ENCODE data around the gene RALGPS1. TPM values are rescaled to one million over a fixed set of nuclear protein-coding genes. Genes with fewer than 3 reads are reported as not detected.

RALGPS1 gene
- total RNA-seq, 4 donors from 2014 or later: 4.6 to 11.9 (median 10.0) TPM

DNA sequence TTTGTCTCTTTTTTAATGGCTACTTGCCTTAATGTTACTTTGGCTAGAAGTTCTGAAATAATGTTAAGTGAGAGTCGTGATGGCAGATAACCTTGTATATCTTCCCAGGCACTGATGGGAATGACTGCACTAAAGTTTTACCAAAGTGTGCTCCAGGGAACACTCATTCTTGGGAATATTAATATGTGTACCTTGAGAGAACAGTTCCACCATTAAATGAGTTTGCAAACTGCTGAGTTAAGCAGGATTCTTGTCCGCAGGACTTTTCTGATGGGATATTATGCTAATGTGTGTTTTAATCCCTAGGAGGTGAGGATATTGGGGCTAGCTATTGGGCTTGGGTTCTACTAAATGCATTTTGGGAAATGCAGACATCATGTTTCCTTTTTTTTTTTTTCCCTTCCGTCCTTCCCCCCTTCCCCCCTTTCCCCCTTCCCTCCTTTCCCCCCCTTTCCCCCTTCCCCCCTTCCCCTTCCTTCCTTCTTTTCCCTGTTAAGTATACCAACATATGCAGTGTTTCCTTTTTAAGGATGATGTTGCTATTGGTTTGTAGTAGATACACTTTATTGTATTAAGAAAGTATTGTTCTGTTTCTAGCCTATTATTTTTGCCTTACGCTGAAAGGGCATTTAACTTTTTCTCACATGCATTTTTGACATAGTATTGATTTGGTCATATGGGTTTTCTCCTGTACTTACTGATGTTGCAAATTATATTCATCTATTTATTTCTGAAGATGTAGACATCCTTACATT is 38.6 kb upstream of the RALGPS1 start:
- no peak overlapping the region for H3K27ac ChIP-seq (replicated peaks in 1 of 4)
- intact Hi-C loops (cut with DNase I): no loop called here
- TF ChIP-seq, protein P1, sequence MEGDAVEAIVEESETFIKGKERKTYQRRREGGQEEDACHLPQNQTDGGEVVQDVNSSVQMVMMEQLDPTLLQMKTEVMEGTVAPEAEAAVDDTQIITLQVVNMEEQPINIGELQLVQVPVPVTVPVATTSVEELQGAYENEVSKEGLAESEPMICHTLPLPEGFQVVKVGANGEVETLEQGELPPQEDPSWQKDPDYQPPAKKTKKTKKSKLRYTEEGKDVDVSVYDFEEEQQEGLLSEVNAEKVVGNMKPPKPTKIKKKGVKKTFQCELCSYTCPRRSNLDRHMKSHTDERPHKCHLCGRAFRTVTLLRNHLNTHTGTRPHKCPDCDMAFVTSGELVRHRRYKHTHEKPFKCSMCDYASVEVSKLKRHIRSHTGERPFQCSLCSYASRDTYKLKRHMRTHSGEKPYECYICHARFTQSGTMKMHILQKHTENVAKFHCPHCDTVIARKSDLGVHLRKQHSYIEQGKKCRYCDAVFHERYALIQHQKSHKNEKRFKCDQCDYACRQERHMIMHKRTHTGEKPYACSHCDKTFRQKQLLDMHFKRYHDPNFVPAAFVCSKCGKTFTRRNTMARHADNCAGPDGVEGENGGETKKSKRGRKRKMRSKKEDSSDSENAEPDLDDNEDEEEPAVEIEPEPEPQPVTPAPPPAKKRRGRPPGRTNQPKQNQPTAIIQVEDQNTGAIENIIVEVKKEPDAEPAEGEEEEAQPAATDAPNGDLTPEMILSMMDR (IDR thresholded peaks at IDR 0.05): no peak
- TF ChIP-seq POLR2AphosphoS5 (IDR thresholded peaks at IDR 0.05): no peak
- TF ChIP-seq POLR2A (IDR thresholded peaks at IDR 0.05; ENCODE audit: low read depth): no peak
- TF ChIP-seq EP300 (IDR thresholded peaks at IDR 0.05): no peak
- no peak for DNase-seq (ENCODE audit: extremely low spot score)
- peaks cover 12 to 30% (median 22%) of the 10 kb centered on the region in 4 donors for H3K36me3 ChIP-seq
- peaks cover 0 to 11% (median 5%) of the 10 kb centered on the region in 4 donors for H3K4me1 ChIP-seq
- H3K4me3 ChIP-seq: no peak overlapping the region
- no peaks in the 10 kb centered on the region for H3K27me3 ChIP-seq
- WGBS: 85% methylated on average over 4 of the region's 4 CpGs
- H3K9me3 ChIP-seq: no peaks in the 10 kb centered on the region

DNA sequence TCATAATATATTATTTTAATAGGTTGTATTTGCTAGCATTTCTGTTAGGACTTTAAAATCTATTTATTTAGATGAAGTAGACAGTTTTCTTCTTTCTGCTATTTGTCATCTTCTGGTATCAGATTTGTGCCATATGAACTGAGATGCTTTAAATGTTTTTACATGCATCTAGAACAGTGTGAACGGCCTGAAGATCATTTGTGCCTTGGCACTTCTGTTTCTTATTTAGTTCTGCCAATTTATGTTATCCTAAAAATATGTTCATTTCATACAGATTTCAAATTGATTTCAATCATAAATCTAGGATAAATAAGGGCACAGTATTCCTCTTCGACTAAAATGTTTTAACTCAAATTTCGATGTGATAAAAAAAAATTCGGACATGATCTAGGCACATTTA is 38.1 kb upstream of the RALGPS1 start:
- H3K27ac ChIP-seq (replicated peaks in 1 of 4): no peak overlapping the region
- WGBS: 79% methylated on average over 4 of the region's 4 CpGs

DNA sequence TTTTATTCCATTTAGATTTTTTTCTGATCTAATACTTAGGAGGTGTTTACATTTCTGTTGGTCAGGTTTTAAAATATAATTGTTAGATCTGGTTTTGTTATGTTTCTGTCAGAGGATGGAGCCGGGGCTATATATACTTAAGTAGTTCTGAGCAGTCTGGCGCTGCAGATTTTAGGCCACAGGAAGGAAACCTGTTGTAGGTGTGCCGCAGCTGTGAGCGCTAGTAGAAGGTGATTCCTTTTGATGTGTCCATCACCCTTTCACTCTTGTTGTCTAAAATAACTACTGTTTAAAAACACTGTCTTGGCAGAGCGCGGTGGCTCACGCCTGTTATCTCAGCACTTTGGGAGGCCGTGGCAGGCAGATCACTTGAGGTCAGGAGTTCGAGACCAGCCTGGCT is 37.2 kb upstream of the RALGPS1 start:
- intact Hi-C loops (cut with DNase I): no loop called here
- Histone ChIP-seq H3K27me3 (no peaks in the 10 kb centered on the region), H3K9me3 (no peaks in the 10 kb centered on the region), H3K4me1 (peaks cover 0 to 11% (median 6%) of the 10 kb centered on the region in 4 donors), H3K36me3 (peaks cover 14 to 44% (median 32%) of the 10 kb centered on the region in 4 donors), H3K4me3 (no peak overlapping the region), H3K27ac (replicated peaks in 1 of 4) (no peak overlapping the region)
- WGBS: 89% methylated on average over 7 of the region's 9 CpGs
- TF ChIP-seq POLR2A (IDR thresholded peaks at IDR 0.05; ENCODE audit: low read depth) (no peak), EP300 (IDR thresholded peaks at IDR 0.05) (no peak), POLR2AphosphoS5 (IDR thresholded peaks at IDR 0.05) (no peak)
- TF ChIP-seq, protein P1 (IDR thresholded peaks at IDR 0.05): no peak
- DNase-seq (ENCODE audit: extremely low spot score): no peak

More for the DNA sequence above, 38.1 kb upstream of the RALGPS1 start:
- H3K27me3 ChIP-seq: no peaks in the 10 kb centered on the region
- TF ChIP-seq, protein P1 (IDR thresholded peaks at IDR 0.05): no peak
- TF ChIP-seq EP300 (IDR thresholded peaks at IDR 0.05) (no peak), POLR2AphosphoS5 (IDR thresholded peaks at IDR 0.05) (no peak), POLR2A (IDR thresholded peaks at IDR 0.05; ENCODE audit: low read depth) (no peak)
- intact Hi-C loops (cut with DNase I): no loop called here
- peaks cover 0 to 11% (median 6%) of the 10 kb centered on the region in 4 donors for H3K4me1 ChIP-seq
- H3K36me3 ChIP-seq: peaks cover 14 to 35% (median 25%) of the 10 kb centered on the region in 4 donors
- no peak overlapping the region for H3K4me3 ChIP-seq
- DNase-seq (ENCODE audit: extremely low spot score): no peak
- no peaks in the 10 kb centered on the region for H3K9me3 ChIP-seq

GRCh38 chr9:126879288-126879687 is 35.3 kb upstream of the RALGPS1 start:
- intact Hi-C loops (cut with DNase I): no loop called here
- WGBS: 79% methylated on average over 9 of the region's 9 CpGs
- DNase-seq (ENCODE audit: extremely low spot score): no peak
- H3K9me3 ChIP-seq: no peaks in the 10 kb centered on the region
- TF ChIP-seq POLR2A (IDR thresholded peaks at IDR 0.05; ENCODE audit: low read depth) (no peak), POLR2AphosphoS5 (IDR thresholded peaks at IDR 0.05) (no peak), EP300 (IDR thresholded peaks at IDR 0.05) (no peak)
- TF ChIP-seq, protein P1 (IDR thresholded peaks at IDR 0.05): no peak
- no peaks in the 10 kb centered on the region for H3K27me3 ChIP-seq
- H3K36me3 ChIP-seq: peaks cover 14 to 54% (median 39%) of the 10 kb centered on the region in 4 donors
- no peak overlapping the region for H3K27ac ChIP-seq (replicated peaks in 1 of 4)
- H3K4me3 ChIP-seq: no peak overlapping the region
- peaks cover 0 to 11% (median 4%) of the 10 kb centered on the region in 4 donors for H3K4me1 ChIP-seq
